ENCODE results near the gene USP51.
"Not testable (repeated sequence)": the region's sequence is repeated elsewhere in the genome, so short reads cannot be mapped to it uniquely, and the experiment has no call there.

USP51 gene

GRCh38 chrX:55465108-55465507, 24.5 kb downstream of the USP51 start:
- DNase-seq (ENCODE audit: low read depth): not testable (repeated sequence)

GRCh38 chrX:55464050-55464449, 25.6 kb downstream of the USP51 start:
- DNase-seq (ENCODE audit: low read depth): not testable (repeated sequence)

- not testable (repeated sequence) for DNase-seq (ENCODE audit: low read depth)
Observed at GRCh38 chrX:55459926-55460325, 29.7 kb downstream of the USP51 start.

- DNase-seq (ENCODE audit: low read depth): not testable (repeated sequence)
Observed at GRCh38 chrX:55459426-55459825, 30.2 kb downstream of the USP51 start.

- DNase-seq (ENCODE audit: low read depth): not testable (repeated sequence)
Observed at GRCh38 chrX:55455708-55456107, 33.9 kb downstream of the USP51 start.

GRCh38 chrX:55452833-55453124, 36.9 kb downstream of the USP51 start:
- DNase-seq (ENCODE audit: low read depth): no peak

GRCh38 chrX:55451990-55452832, 37.4 kb downstream of the USP51 start, which contains the start of gene MAGEH1:
Gene MAGEH1 (plus strand): TSS chrX:55452127. CDS start chrX:55452375, 248 bp downstream.
- peak; percentile 34 for DNase-seq (ENCODE audit: low read depth)

- DNase-seq (ENCODE audit: low read depth): peak; percentile 0
Observed at GRCh38 chrX:55451626-55451989, 38.0 kb downstream of the USP51 start.

GRCh38 chrX:55451141-55451540, 38.5 kb downstream of the USP51 start:
- DNase-seq (ENCODE audit: low read depth): no peak

GRCh38 chrX:55450259-55450658, 39.4 kb downstream of the USP51 start:
- no peak for DNase-seq (ENCODE audit: low read depth)

- not testable (repeated sequence) for DNase-seq (ENCODE audit: low read depth)
Observed at GRCh38 chrX:55443468-55443867, 46.2 kb downstream of the USP51 start.

All from HS-5 (cell line).